Calu3 (cell line): ENCODE data around the gene NUDC. TPM values are rescaled to one million over a fixed set of nuclear protein-coding genes. Genes with fewer than 3 reads are reported as not detected.

Source experiments
- BruUV-seq: library from RNA; stranded (reverse); fragments of 400-500 nt; replicated peaks from 2 replicates; lab custom pipeline; 2021; lab: Mats Ljungman, UMichigan
- CTCF ChIA-PET: fragments of 300-600 bp; sonication (Branson Sonifier 250); formaldehyde crosslinking; loops from one replicate; lab custom pipeline; 2022; ENCODE audit warnings: antibody characterized with exemption; lab: Charles Lee
- DNase-seq: peaks from one replicate; pipeline ENCODE4 v3.0.0; 2022
- H3K27ac Mint-ChIP-seq: one replicate; pipeline ENCODE4 v1.8.0; 2022; ENCODE audit warnings: mixed read lengths; ENCODE audit not compliant: unreplicated experiment
- H3K27me3 Mint-ChIP-seq: one replicate; pipeline ENCODE4 v1.8.0; 2022; ENCODE audit warnings: mixed read lengths; ENCODE audit not compliant: unreplicated experiment
- H3K36me3 Mint-ChIP-seq: one replicate; pipeline ENCODE4 v1.8.0; 2022; ENCODE audit warnings: mild to moderate bottlenecking, moderate library complexity, mixed read lengths; ENCODE audit not compliant: insufficient read depth, unreplicated experiment
- H3K4me1 Mint-ChIP-seq: one replicate; pipeline ENCODE4 v1.8.0; 2022; ENCODE audit warnings: mild to moderate bottlenecking, low read depth, mixed read lengths; ENCODE audit not compliant: unreplicated experiment
- H3K4me3 Mint-ChIP-seq: one replicate; pipeline ENCODE4 v1.8.0; 2022; ENCODE audit warnings: mild to moderate bottlenecking, low read depth, moderate library complexity, mixed read lengths; ENCODE audit not compliant: unreplicated experiment
- H3K9me3 Mint-ChIP-seq: one replicate; pipeline ENCODE4 v1.8.0; 2022; ENCODE audit warnings: low read depth, mixed read lengths; ENCODE audit not compliant: unreplicated experiment
- intact Hi-C: fragments of 100-400 bp; cut with micrococcal nuclease; formaldehyde crosslinking; loops from one replicate; pipeline ENCODE4 v1.10.0; 2022; ENCODE audit not compliant: unreplicated experiment
- total RNA-seq: library from RNA; stranded (reverse); gene quantifications from 2 replicates; pipeline ENCODE4 v1.2.3, GENCODE V29; 2022
- TF ChIP-seq, protein P1 (sequence below): fragments of 200-600 bp; IDR thresholded peaks from one replicate; pipeline ENCODE4 v1.8.0; 2022; ENCODE audit warnings: antibody characterized with exemption; ENCODE audit not compliant: unreplicated experiment

Gene NUDC
- total RNA-seq, 1 experiment from 2014 or later: 101 TPM

DNA sequence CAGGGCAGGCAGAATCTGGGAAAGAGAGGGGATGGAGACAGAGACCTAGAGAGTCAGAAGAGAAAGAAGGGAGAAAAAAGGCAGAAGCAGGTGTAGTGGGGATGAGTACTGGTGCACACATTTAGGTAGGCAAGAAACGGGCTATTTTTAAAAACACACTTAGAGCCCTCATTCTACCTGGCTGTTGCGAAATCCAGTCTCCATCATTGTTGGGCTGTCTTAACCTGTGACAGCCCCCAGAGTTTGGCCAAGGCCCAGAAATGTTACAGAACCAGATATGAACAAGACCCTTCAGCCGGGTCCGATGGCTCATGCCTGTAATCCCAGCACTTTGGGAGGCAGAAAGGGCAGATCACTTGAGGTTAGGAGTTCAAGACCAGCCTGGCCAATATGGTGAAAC, 51.3 kb downstream of the NUDC start:
- no TSS peak for BruUV-seq
- H3K4me1 Mint-ChIP-seq: peaks cover 28% of the 10 kb centered on the region
- no peaks in the 10 kb centered on the region for H3K9me3 Mint-ChIP-seq
- TF ChIP-seq, protein P1, sequence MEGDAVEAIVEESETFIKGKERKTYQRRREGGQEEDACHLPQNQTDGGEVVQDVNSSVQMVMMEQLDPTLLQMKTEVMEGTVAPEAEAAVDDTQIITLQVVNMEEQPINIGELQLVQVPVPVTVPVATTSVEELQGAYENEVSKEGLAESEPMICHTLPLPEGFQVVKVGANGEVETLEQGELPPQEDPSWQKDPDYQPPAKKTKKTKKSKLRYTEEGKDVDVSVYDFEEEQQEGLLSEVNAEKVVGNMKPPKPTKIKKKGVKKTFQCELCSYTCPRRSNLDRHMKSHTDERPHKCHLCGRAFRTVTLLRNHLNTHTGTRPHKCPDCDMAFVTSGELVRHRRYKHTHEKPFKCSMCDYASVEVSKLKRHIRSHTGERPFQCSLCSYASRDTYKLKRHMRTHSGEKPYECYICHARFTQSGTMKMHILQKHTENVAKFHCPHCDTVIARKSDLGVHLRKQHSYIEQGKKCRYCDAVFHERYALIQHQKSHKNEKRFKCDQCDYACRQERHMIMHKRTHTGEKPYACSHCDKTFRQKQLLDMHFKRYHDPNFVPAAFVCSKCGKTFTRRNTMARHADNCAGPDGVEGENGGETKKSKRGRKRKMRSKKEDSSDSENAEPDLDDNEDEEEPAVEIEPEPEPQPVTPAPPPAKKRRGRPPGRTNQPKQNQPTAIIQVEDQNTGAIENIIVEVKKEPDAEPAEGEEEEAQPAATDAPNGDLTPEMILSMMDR: no peak
- no peak overlapping the region for H3K4me3 Mint-ChIP-seq
- H3K27me3 Mint-ChIP-seq: no peaks in the 10 kb centered on the region
- no peaks in the 10 kb centered on the region for H3K36me3 Mint-ChIP-seq
- CTCF ChIA-PET: no interaction called here
- intact Hi-C loops: no loop called here
- DNase-seq: no peak
- no peak overlapping the region for H3K27ac Mint-ChIP-seq

GRCh38 chr1:26976621-26977510, 55.3 kb downstream of the NUDC start:
- CTCF ChIA-PET: interaction anchor here (0.7 kb wide), 1 partner anchor 12 kb away, joined by 9 read pairs; no protein-coding TSS in a partner anchor
- no peak overlapping the region for H3K27ac Mint-ChIP-seq
- BruUV-seq: no TSS peak
- TF ChIP-seq, protein P1: no peak
- H3K4me1 Mint-ChIP-seq: peaks cover 23% of the 10 kb centered on the region
- H3K27me3 Mint-ChIP-seq: no peaks in the 10 kb centered on the region
- H3K36me3 Mint-ChIP-seq: no peaks in the 10 kb centered on the region
- intact Hi-C loops: no loop called here
- H3K4me3 Mint-ChIP-seq: no peak overlapping the region
- DNase-seq: no peak
- H3K9me3 Mint-ChIP-seq: no peaks in the 10 kb centered on the region

DNA sequence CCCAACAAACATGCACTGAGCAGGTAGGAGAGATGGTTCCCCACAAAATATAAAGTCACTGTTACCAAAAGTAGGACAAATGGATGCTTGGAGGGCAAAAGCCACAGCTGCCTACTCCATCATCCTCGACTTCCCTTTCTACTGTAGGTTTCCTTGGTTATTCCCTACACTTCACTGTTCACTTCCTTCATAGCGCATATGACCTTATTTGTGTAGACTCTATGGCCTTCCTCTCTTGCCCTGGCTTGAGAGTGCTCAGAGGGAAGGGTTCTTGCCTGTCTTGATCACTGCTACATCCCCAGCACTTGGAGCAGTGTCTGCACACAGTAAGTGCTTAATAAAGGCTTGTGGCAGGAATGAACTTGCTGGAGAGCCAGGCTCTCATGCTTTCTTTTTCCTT, 57.4 kb downstream of the NUDC start:
- BruUV-seq: no TSS peak
- Mint-ChIP-seq H3K27ac (no peak overlapping the region), H3K36me3 (no peaks in the 10 kb centered on the region), H3K4me1 (peaks cover 27% of the 10 kb centered on the region), H3K9me3 (no peaks in the 10 kb centered on the region), H3K4me3 (no peak overlapping the region), H3K27me3 (no peaks in the 10 kb centered on the region)
- TF ChIP-seq, protein P1: no peak
- CTCF ChIA-PET: no interaction called here
- intact Hi-C loops: no loop called here
- DNase-seq: no peak

DNA sequence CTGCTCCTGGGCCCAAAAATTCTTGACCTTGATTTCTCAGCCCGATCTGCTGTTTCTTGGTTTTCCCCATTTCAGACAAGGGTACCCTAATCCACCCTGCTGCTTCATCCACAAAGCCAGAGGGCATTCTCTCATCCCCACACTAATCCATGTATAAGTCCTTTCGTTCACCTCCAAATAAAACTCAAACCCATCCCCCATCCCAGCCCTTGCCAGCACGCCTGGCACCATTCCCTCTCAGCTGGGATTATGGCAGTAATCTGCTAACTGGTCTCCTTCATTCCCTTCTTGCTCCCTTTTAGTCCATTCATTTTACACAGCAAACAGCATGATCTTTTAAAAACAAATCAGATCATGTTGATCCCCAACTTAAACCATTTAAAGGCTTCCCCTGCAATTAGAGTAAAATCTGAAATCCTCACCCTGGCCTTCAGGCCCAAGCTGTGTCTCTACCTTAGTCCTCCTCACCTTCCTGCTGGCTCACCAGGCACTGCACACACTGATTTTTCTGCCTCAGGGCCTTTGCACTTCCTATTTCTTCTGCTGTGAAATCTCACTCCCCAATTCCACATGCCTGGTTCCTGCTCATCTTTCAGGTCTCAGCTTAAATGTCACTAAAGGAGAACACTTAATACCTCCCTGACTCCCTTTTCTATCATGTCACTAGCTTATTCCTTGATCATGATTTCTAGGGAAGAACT, 59.8 kb downstream of the NUDC start:
- TF ChIP-seq, protein P1: no peak
- Mint-ChIP-seq H3K9me3 (no peaks in the 10 kb centered on the region), H3K27me3 (no peaks in the 10 kb centered on the region), H3K27ac (peak overlapping the region; percentile 34), H3K4me1 (peaks cover 32% of the 10 kb centered on the region), H3K4me3 (no peak overlapping the region), H3K36me3 (no peaks in the 10 kb centered on the region)
- CTCF ChIA-PET: no interaction called here
- intact Hi-C loops: no loop called here
- no peak for DNase-seq
- no TSS peak for BruUV-seq
